Osteoblast (primary cell): Measurements from ENCODE around the gene AARS2. TPM values are rescaled to one million over a fixed set of nuclear protein-coding genes. Genes with fewer than 3 reads are reported as not detected.

Experiments used
- DNase-seq: peaks from one replicate; pipeline ENCODE4 v3.0.0; 2011; ENCODE audit warnings: low spot score, mixed read lengths; ENCODE audit not compliant: insufficient read length; ENCODE audit errors: missing footprints
- H2AFZ ChIP-seq: 2 replicates; pipeline ENCODE4 v1.6.0; 2011; ENCODE audit warnings: mild to moderate bottlenecking, low read length
- H3K27ac ChIP-seq: 2 replicates; pipeline ENCODE4 v1.5.1; 2011; ENCODE audit warnings: mild to moderate bottlenecking, low read depth, low read length, moderate library complexity
- H3K27me3 ChIP-seq: 2 replicates; pipeline ENCODE4 v1.6.0; 2012; ENCODE audit warnings: mild to moderate bottlenecking, control low read depth, inconsistent platforms, low read length, moderate library complexity; ENCODE audit not compliant: insufficient read depth
- H3K36me3 ChIP-seq: 2 replicates; pipeline ENCODE4 v1.5.1; 2011; ENCODE audit warnings: mild to moderate bottlenecking, low read length, control low read depth, moderate library complexity; ENCODE audit not compliant: insufficient read depth
- H3K4me1 ChIP-seq: 2 replicates; pipeline ENCODE4 v1.5.1; 2011; ENCODE audit warnings: mild to moderate bottlenecking, low read length, control low read depth, moderate library complexity; ENCODE audit not compliant: insufficient read depth
- H3K4me2 ChIP-seq: 2 replicates; pipeline ENCODE4 v1.6.0; 2011; ENCODE audit warnings: mild to moderate bottlenecking, low read length; ENCODE audit not compliant: insufficient read depth
- H3K4me3 ChIP-seq: fragments of 200-600 bp; sonication (generic); 3 replicates; pipeline ENCODE4 v1.5.1; 2012; ENCODE audit warnings: mild to moderate bottlenecking, low read length, inconsistent platforms; ENCODE audit not compliant: insufficient read depth
- H3K79me2 ChIP-seq: 2 replicates; pipeline ENCODE4 v1.6.0; 2012; ENCODE audit warnings: mild to moderate bottlenecking, low read length, control low read depth, inconsistent platforms; ENCODE audit not compliant: insufficient read depth
- H3K9me3 ChIP-seq: 2 replicates; pipeline ENCODE4 v1.5.1; 2011; ENCODE audit warnings: low read depth, low read length, control low read depth
- H4K20me1 ChIP-seq: 2 replicates; pipeline ENCODE4 v1.6.0; 2012; ENCODE audit warnings: mild to moderate bottlenecking, low read length, control low read depth; ENCODE audit not compliant: insufficient read depth
- total RNA-seq: library from RNA; depleted of rRNA; stranded (reverse); fragments of >200 nt; gene quantifications from 2 replicates; pipeline ENCODE4 v1.2.3, GENCODE V29; 2012
- TF ChIP-seq, protein P1 (sequence below): IDR thresholded peaks from 2 replicates; pipeline ENCODE4 v1.5.1; 2011; ENCODE audit warnings: mild to moderate bottlenecking, low read depth, low read length, moderate library complexity; ENCODE audit errors: extremely low read depth

The AARS2 gene
- total RNA-seq, 1 donor: 6.2 TPM

- Histone ChIP-seq H4K20me1 (peaks cover 11% of the 10 kb centered on the region), H3K9me3 (no peaks in the 10 kb centered on the region), H3K4me3 (no peak overlapping the region), H3K27ac (no peak overlapping the region), H3K79me2 (peaks cover 31% of the 10 kb centered on the region), H3K27me3 (no peaks in the 10 kb centered on the region), H2AFZ (no peak overlapping the region), H3K4me2 (no peak overlapping the region), H3K4me1 (peaks cover 22% of the 10 kb centered on the region), H3K36me3 (peaks cover 10% of the 10 kb centered on the region)
- TF ChIP-seq, protein P1, sequence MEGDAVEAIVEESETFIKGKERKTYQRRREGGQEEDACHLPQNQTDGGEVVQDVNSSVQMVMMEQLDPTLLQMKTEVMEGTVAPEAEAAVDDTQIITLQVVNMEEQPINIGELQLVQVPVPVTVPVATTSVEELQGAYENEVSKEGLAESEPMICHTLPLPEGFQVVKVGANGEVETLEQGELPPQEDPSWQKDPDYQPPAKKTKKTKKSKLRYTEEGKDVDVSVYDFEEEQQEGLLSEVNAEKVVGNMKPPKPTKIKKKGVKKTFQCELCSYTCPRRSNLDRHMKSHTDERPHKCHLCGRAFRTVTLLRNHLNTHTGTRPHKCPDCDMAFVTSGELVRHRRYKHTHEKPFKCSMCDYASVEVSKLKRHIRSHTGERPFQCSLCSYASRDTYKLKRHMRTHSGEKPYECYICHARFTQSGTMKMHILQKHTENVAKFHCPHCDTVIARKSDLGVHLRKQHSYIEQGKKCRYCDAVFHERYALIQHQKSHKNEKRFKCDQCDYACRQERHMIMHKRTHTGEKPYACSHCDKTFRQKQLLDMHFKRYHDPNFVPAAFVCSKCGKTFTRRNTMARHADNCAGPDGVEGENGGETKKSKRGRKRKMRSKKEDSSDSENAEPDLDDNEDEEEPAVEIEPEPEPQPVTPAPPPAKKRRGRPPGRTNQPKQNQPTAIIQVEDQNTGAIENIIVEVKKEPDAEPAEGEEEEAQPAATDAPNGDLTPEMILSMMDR: no peak
- DNase-seq: peak; percentile 44
Observed at GRCh38 chr6:44261581-44261980, 51.6 kb downstream of the AARS2 start.

- H3K27ac ChIP-seq: no peak overlapping the region
- peaks cover 11% of the 10 kb centered on the region for H3K36me3 ChIP-seq
- H3K4me2 ChIP-seq: no peak overlapping the region
- H3K79me2 ChIP-seq: peaks cover 38% of the 10 kb centered on the region
- TF ChIP-seq, protein P1: no peak
- peaks cover 30% of the 10 kb centered on the region for H3K4me1 ChIP-seq
- no peaks in the 10 kb centered on the region for H3K27me3 ChIP-seq
- peak; percentile 52 for DNase-seq
- peaks cover 20% of the 10 kb centered on the region for H4K20me1 ChIP-seq
- no peaks in the 10 kb centered on the region for H3K9me3 ChIP-seq
- no peak overlapping the region for H3K4me3 ChIP-seq
- no peak overlapping the region for H2AFZ ChIP-seq
Observed at GRCh38 chr6:44260451-44261297, 52.5 kb downstream of the AARS2 start.

- Histone ChIP-seq H3K27me3 (no peaks in the 10 kb centered on the region), H3K9me3 (no peaks in the 10 kb centered on the region), H3K4me2 (no peak overlapping the region), H3K36me3 (peaks cover 18% of the 10 kb centered on the region), H3K27ac (no peak overlapping the region), H3K79me2 (peaks cover 45% of the 10 kb centered on the region), H2AFZ (no peak overlapping the region), H3K4me1 (peaks cover 31% of the 10 kb centered on the region), H3K4me3 (no peak overlapping the region), H4K20me1 (peaks cover 26% of the 10 kb centered on the region)
- no peak for DNase-seq
- TF ChIP-seq, protein P1: no peak
Observed at GRCh38 chr6:44260011-44260410, 53.1 kb downstream of the AARS2 start.

- DNase-seq: no peak
- Histone ChIP-seq H3K4me1 (peaks cover 20% of the 10 kb centered on the region), H3K27me3 (no peaks in the 10 kb centered on the region), H3K4me3 (no peak overlapping the region), H2AFZ (no peak overlapping the region), H3K4me2 (no peak overlapping the region), H3K79me2 (peaks cover 46% of the 10 kb centered on the region), H4K20me1 (peaks cover 30% of the 10 kb centered on the region), H3K9me3 (no peaks in the 10 kb centered on the region), H3K27ac (no peak overlapping the region), H3K36me3 (peaks cover 29% of the 10 kb centered on the region)
- TF ChIP-seq, protein P1: no peak
Observed at GRCh38 chr6:44258921-44259320, 54.2 kb downstream of the AARS2 start.
